Neutrophil (primary cell): ENCODE results near the gene MYOZ3.

Experiments used
- H3K27ac ChIP-seq: fragments of 200-600 bp; sonication (generic); 2 replicates; pipeline ENCODE4 v1.5.1; 2016; ENCODE audit warnings: mild to moderate bottlenecking, moderate library complexity
- H3K27me3 ChIP-seq: fragments of 200-600 bp; sonication (generic); 2 replicates; pipeline ENCODE4 v1.6.0; 2016; ENCODE audit warnings: mild to moderate bottlenecking
- H3K36me3 ChIP-seq: fragments of 200-600 bp; sonication (generic); 2 replicates; pipeline ENCODE4 v1.5.1; 2017
- H3K4me1 ChIP-seq, 2 experiments: fragments of 200-600 bp in 1 of 2; sonication (generic) in 1 of 2; 1 replicate in 1 of 2; 2 replicates in 1 of 2; pipeline versions ENCODE4 v1.5.1 to v1.6.1; 2013 to 2016; ENCODE audit warnings: low read depth in 1 of 2, low read length in 1 of 2, mild to moderate bottlenecking in 1 of 2, moderate library complexity in 1 of 2; ENCODE audit not compliant: control insufficient read depth in 1 of 2, insufficient read depth in 1 of 2
- H3K4me3 ChIP-seq, 2 experiments: fragments of 200-600 bp in 1 of 2; sonication (generic) in 1 of 2; 1 replicate in 1 of 2; 2 replicates in 1 of 2; pipeline ENCODE4 v1.5.1; 2013 to 2016; ENCODE audit warnings: low read depth in 1 of 2, low read length in 1 of 2, mild to moderate bottlenecking in 1 of 2, moderate library complexity in 1 of 2
- H3K9me3 ChIP-seq: fragments of 200-600 bp; sonication (generic); 2 replicates; pipeline ENCODE4 v1.5.1; 2016
- TF ChIP-seq, protein P1 (sequence below): fragments of 200-600 bp; sonication (generic); IDR thresholded peaks from 2 replicates; pipeline ENCODE4 v1.5.1; 2016; ENCODE audit warnings: antibody characterized with exemption

MYOZ3 gene

DNA sequence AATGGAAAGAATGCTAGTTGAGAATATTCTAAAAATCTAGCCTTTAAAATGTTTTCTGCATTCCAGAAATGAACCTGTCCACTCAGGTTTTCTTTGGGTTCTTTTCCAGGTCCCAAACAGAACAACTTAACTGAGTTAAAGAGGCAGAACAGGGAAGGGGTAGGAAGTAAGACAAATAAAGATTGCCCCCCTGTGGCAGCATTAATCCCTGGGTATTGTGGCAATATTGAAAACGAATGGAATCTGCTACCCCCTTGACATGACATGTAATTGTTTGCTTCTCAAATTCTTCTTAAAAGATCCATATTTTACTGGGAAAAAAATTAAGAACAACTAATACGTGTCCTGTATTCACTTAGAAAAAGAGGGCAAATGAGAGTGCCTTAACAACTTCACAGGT lies 49.1 kb downstream of the MYOZ3 start:
- Histone ChIP-seq H3K36me3 (peaks cover 79% of the 10 kb centered on the region), H3K4me1 (no peaks in the 10 kb centered on the region)
- TF ChIP-seq, protein P1, sequence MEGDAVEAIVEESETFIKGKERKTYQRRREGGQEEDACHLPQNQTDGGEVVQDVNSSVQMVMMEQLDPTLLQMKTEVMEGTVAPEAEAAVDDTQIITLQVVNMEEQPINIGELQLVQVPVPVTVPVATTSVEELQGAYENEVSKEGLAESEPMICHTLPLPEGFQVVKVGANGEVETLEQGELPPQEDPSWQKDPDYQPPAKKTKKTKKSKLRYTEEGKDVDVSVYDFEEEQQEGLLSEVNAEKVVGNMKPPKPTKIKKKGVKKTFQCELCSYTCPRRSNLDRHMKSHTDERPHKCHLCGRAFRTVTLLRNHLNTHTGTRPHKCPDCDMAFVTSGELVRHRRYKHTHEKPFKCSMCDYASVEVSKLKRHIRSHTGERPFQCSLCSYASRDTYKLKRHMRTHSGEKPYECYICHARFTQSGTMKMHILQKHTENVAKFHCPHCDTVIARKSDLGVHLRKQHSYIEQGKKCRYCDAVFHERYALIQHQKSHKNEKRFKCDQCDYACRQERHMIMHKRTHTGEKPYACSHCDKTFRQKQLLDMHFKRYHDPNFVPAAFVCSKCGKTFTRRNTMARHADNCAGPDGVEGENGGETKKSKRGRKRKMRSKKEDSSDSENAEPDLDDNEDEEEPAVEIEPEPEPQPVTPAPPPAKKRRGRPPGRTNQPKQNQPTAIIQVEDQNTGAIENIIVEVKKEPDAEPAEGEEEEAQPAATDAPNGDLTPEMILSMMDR: no peak

DNA sequence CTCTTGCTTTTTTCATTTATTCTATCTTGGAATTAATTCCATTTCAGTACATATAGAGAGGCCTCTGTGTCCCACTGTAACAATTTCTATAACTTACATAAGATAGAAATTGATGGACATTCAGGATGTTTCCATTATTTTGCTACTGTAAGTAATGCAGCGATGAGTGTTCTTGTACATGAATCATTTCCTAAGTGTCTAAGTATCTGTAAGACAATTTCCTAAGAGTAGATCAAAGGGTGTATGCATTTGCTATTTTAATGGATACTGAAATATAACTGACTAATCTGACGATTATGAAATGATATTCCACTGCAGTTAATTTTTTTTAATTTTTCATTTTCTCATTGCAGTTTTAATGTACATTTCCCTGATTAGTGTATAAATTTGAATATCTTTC lies 62.8 kb downstream of the MYOZ3 start:
- H3K36me3 ChIP-seq: peaks cover 86% of the 10 kb centered on the region
- no peak overlapping the region for H3K27ac ChIP-seq
- no peak overlapping the region for H3K4me3 ChIP-seq
- TF ChIP-seq, protein P1: no peak
- no peaks in the 10 kb centered on the region for H3K27me3 ChIP-seq
- H3K9me3 ChIP-seq: no peaks in the 10 kb centered on the region
- H3K4me1 ChIP-seq: no peaks in the 10 kb centered on the region

More for the DNA sequence above, 49.1 kb downstream of the MYOZ3 start:
- Histone ChIP-seq H3K27me3 (no peaks in the 10 kb centered on the region), H3K27ac (no peak overlapping the region), H3K4me3 (no peak overlapping the region), H3K9me3 (no peaks in the 10 kb centered on the region)
